ENCODE data around the gene DDX3X. TPM values are rescaled to one million over a fixed set of nuclear protein-coding genes. Genes with fewer than 3 reads are reported as not detected.

DDX3X gene
- total and polyA plus RNA-seq, 2 donors (not counting 1 experiment from before 2014, with no cell fraction given), result 130 to 289 TPM

DNA sequence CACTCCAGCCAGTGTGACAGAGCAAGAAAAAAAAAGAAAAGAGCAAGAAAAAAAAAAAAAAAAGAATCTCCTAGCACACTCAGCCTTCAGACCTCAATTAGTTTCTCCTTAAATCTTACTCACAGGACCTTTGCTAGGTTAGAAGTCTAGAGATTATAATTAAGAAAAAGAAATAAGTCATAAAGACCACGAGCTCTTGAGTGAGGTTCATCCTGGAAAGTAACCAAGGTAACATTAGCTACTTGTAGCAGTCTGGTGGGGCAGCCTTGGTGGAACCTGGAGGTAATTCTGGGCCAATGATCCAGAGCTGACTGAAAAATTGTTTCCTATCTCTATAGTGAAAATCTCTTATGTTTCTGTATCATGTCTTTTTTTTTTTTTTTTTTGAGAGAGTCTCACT is 21.2 kb upstream of the DDX3X start:
- WGBS (ENCODE audit: insufficient coverage), result no CpG with 5 or more reads among the region's 1 CpG
- Histone ChIP-seq H3K27me3 (replicated peaks in 1 of 4; ENCODE audit: control extremely low read depth in 1 of 4, control insufficient read depth in 3 of 4, insufficient read depth in 4 of 4, low read length in 3 of 4) (peaks cover 0 to 3% (median 0%) of the 10 kb centered on the region in 4 experiments), H4K20me1 (ENCODE audit: control insufficient read depth, insufficient read depth, low read length, poor library complexity, severe bottlenecking) (no peaks in the 10 kb centered on the region), H3K36me3 (replicated peaks in 1 of 2; ENCODE audit: control extremely low read depth in 1 of 2, control insufficient read depth in 1 of 2, extremely low read depth in 1 of 2, insufficient read depth in 2 of 2, low read length in 1 of 2) (no peaks in the 10 kb centered on the region), H3K9ac (ENCODE audit: low read length) (no peak overlapping the region), H3K79me2 (ENCODE audit: control insufficient read depth, insufficient read depth, low read length) (no peaks in the 10 kb centered on the region), H3K4me3 (ENCODE audit: control extremely low read depth in 1 of 5, extremely low read depth in 1 of 5, insufficient read depth in 1 of 5, low read depth in 2 of 5, low read length in 4 of 5) (no peak overlapping the region), H3K4me2 (replicated peaks; ENCODE audit: low read depth, low read length, poor library complexity, severe bottlenecking) (no peak overlapping the region), H3K27ac (ENCODE audit: low read length in 2 of 2) (no peak overlapping the region), H3K4me1 (ENCODE audit: control insufficient read depth in 2 of 2, insufficient read depth in 2 of 2, low read length in 2 of 2) (no peaks in the 10 kb centered on the region), H3K9me3 (ENCODE audit: control extremely low read depth in 1 of 3, control insufficient read depth in 2 of 3, insufficient read depth in 1 of 3, low read length in 2 of 3) (no peaks in the 10 kb centered on the region), H2AFZ (ENCODE audit: insufficient read depth, low read depth, low read length, poor library complexity, severe bottlenecking) (no peak overlapping the region)
- no peak overlapping the region for H3K4me3 Mint-ChIP-seq
- TF ChIP-seq, protein P1, sequence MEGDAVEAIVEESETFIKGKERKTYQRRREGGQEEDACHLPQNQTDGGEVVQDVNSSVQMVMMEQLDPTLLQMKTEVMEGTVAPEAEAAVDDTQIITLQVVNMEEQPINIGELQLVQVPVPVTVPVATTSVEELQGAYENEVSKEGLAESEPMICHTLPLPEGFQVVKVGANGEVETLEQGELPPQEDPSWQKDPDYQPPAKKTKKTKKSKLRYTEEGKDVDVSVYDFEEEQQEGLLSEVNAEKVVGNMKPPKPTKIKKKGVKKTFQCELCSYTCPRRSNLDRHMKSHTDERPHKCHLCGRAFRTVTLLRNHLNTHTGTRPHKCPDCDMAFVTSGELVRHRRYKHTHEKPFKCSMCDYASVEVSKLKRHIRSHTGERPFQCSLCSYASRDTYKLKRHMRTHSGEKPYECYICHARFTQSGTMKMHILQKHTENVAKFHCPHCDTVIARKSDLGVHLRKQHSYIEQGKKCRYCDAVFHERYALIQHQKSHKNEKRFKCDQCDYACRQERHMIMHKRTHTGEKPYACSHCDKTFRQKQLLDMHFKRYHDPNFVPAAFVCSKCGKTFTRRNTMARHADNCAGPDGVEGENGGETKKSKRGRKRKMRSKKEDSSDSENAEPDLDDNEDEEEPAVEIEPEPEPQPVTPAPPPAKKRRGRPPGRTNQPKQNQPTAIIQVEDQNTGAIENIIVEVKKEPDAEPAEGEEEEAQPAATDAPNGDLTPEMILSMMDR (IDR thresholded peaks at IDR 0.05), result no peak
- no peak for TF ChIP-seq EZH2 (IDR thresholded peaks at IDR 0.05; ENCODE audit: borderline replicate concordance, insufficient read depth, low read depth, low read length, poor library complexity, severe bottlenecking)
- intact Hi-C loops (cut with micrococcal nuclease), result no loop called here
- ATAC-seq (ENCODE audit: low read depth) (no peak), DNase-seq (no peak)
- no peaks in the 10 kb centered on the region for H3K9me3 Mint-ChIP-seq (ENCODE audit: insufficient read depth)
- CTCF ChIA-PET, result no interaction called here
- no peaks in the 10 kb centered on the region for H3K4me1 Mint-ChIP-seq
- POLR2A ChIA-PET, result no interaction called here
- no peak overlapping the region for H3K27ac Mint-ChIP-seq
- no peaks in the 10 kb centered on the region for H3K27me3 Mint-ChIP-seq

DNA sequence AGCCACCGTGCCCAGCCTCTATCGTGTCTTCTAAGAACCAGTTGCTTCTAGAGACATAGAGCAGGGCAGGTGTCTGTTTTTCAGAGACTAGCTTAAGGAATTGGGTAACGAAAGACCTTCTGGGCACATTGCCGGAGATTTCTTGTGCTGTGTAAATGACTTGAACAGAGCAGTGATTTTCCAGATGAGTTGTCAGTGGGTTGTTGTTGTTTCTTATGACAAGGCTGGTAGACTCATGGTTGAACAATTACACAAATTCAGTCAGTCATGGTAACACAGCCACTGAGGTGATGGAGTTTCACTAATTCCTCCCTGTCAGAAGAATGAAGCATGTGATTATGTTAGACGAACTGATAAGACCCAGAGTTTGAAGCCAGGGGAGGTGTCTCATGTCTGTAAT is 20.5 kb upstream of the DDX3X start:
- no peaks in the 10 kb centered on the region for H3K4me1 ChIP-seq (ENCODE audit: control insufficient read depth in 2 of 2, insufficient read depth in 2 of 2, low read length in 2 of 2)
- ATAC-seq (ENCODE audit: low read depth) (no peak), DNase-seq (no peak)
- H3K9me3 ChIP-seq (ENCODE audit: control extremely low read depth in 1 of 3, control insufficient read depth in 2 of 3, insufficient read depth in 1 of 3, low read length in 2 of 3), result no peaks in the 10 kb centered on the region
- no peaks in the 10 kb centered on the region for H3K79me2 ChIP-seq (ENCODE audit: control insufficient read depth, insufficient read depth, low read length)
- H3K4me3 ChIP-seq (ENCODE audit: control extremely low read depth in 1 of 5, extremely low read depth in 1 of 5, insufficient read depth in 1 of 5, low read depth in 2 of 5, low read length in 4 of 5), result no peak overlapping the region
- H3K4me3 Mint-ChIP-seq, result no peak overlapping the region
- CTCF ChIA-PET, result no interaction called here
- no peak overlapping the region for H3K27ac Mint-ChIP-seq
- no peaks in the 10 kb centered on the region for H3K27me3 Mint-ChIP-seq
- H3K9ac ChIP-seq (ENCODE audit: low read length), result no peak overlapping the region
- H3K4me1 Mint-ChIP-seq, result no peaks in the 10 kb centered on the region
- intact Hi-C loops (cut with micrococcal nuclease), result no loop called here
- peaks cover 0 to 3% (median 0%) of the 10 kb centered on the region in 4 experiments for H3K27me3 ChIP-seq (replicated peaks in 1 of 4; ENCODE audit: control extremely low read depth in 1 of 4, control insufficient read depth in 3 of 4, insufficient read depth in 4 of 4, low read length in 3 of 4)
- WGBS (ENCODE audit: insufficient coverage), result 83% methylated on average over 1 of the region's 5 CpGs
- no peak overlapping the region for H3K27ac ChIP-seq (ENCODE audit: low read length in 2 of 2)
- POLR2A ChIA-PET, result no interaction called here
- H3K36me3 ChIP-seq (replicated peaks in 1 of 2; ENCODE audit: control extremely low read depth in 1 of 2, control insufficient read depth in 1 of 2, extremely low read depth in 1 of 2, insufficient read depth in 2 of 2, low read length in 1 of 2), result no peaks in the 10 kb centered on the region
- H2AFZ ChIP-seq (ENCODE audit: insufficient read depth, low read depth, low read length, poor library complexity, severe bottlenecking), result no peak overlapping the region
- no peaks in the 10 kb centered on the region for H3K9me3 Mint-ChIP-seq (ENCODE audit: insufficient read depth)
- TF ChIP-seq, protein P1 (IDR thresholded peaks at IDR 0.05), result no peak
- no peak for TF ChIP-seq EZH2 (IDR thresholded peaks at IDR 0.05; ENCODE audit: borderline replicate concordance, insufficient read depth, low read depth, low read length, poor library complexity, severe bottlenecking)
- no peak overlapping the region for H3K4me2 ChIP-seq (replicated peaks; ENCODE audit: low read depth, low read length, poor library complexity, severe bottlenecking)
- H4K20me1 ChIP-seq (ENCODE audit: control insufficient read depth, insufficient read depth, low read length, poor library complexity, severe bottlenecking), result no peaks in the 10 kb centered on the region
